Gastrocnemius medialis (tissue), 4 donors: ENCODE results near the gene INPP4B.

Source experiments
- CTCF ChIP-seq, 5 experiments: fragments of 450-650 bp in 3 of 5; fragments of 200-600 bp in 2 of 5; sonication (generic) in 2 of 5; IDR thresholded peaks in 4 of 5; conservative IDR thresholded peaks in 1 of 5; 1 replicate in 4 of 5; 2 replicates in 1 of 5; pipeline ENCODE4 v1.5.1; 2016 to 2019; ENCODE audit warnings: antibody characterized with exemption in 5 of 5, mild to moderate bottlenecking in 3 of 5, moderate library complexity in 3 of 5
- POLR2A ChIP-seq, 2 donors: fragments of 450-650 bp; IDR thresholded peaks; one replicate each; pipeline ENCODE4 v1.6.1; 2017; ENCODE audit warnings: antibody characterized with exemption in 2 of 2, mild to moderate bottlenecking in 2 of 2, moderate library complexity in 2 of 2

DNA sequence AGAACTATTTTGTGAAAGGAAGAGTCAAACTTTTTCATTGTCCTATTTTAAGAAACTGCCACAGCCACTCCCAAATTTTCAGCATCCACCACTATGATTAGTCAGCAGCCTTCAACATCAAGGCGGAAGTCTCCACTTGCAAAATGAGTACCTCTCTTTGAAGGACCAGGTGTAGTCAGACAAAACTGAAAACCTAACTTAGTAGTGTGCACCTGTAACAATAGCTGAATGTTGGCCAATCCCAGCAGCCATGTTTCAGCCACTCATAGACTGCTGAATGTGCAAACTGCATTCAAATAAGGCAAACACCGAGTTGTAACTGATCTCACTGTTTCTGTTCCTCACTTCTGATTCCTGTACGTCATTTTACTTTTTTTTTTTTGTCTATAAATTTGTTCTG, 868.7 kb downstream of the INPP4B start:
- TF ChIP-seq CTCF (IDR thresholded peaks at IDR 0.05 in 4 of 5, conservative IDR thresholded peaks at IDR 0.05 in 1 of 5) (no peak), POLR2A (IDR thresholded peaks at IDR 0.05) (no peak)
